NCI-H446 (cell line): ENCODE results near the gene ORAI2.

Experiments
- DNase-seq, 2 experiments: peaks; one replicate each; lab custom pipeline; 2025; lab: John Stamatoyannopoulos, UW

Gene ORAI2

GRCh38 chr7:102415685-102416225 is 17.6 kb upstream of the ORAI2 start:
- DNase-seq: no peak

- no peak for DNase-seq
Measured at GRCh38 chr7:102416406-102416805, 17.0 kb upstream of the ORAI2 start.

- DNase-seq: no peak
Measured at GRCh38 chr7:102417105-102417504, 16.3 kb upstream of the ORAI2 start.

DNA sequence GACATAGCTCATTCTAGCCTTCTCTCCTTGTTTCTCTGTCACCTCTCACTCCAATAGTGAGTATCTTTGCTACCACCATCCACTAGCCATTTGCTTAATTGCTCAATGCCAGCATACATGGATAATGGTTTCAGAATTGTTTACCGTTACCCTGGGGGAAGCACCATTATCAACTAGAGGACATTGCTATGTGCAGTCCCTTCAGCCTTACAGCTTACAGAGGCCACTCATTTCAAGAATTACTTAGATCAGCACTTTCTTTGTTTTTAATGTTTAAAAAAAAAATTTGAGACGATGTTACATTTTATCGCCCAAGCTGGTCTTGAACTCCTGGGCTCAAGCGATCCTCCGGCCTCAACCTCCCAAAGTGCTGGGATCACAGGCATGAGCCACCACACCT is 14.8 kb upstream of the ORAI2 start:
- DNase-seq: no peak

DNA sequence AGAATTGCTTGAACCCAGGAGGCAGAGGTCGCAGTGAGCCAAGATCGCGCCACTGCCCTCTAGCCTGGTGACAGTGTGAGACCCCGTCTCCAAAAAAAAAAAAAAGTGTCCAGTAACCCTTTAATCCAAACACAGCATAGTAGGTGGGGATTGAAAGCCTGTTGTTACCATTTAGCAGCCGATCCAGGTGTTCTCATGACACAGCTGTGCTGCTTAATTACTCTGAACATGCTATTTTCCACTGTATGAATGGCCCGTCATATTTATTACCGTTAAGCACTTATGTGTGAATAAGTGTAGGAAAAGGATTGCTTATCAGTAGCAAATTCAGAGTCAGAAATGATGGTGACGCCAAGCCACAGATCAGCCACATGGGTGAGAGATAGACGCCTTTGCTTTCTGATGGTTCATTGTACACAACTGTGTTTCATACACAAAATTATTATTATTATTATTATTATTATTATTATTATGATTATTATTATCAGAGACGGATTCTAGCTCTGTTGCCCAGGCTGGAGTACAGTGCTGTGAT is 11.6 kb upstream of the ORAI2 start:
- DNase-seq: no peak

- DNase-seq: no peak
Measured at GRCh38 chr7:102424129-102424551, 9.2 kb upstream of the ORAI2 start.

DNA sequence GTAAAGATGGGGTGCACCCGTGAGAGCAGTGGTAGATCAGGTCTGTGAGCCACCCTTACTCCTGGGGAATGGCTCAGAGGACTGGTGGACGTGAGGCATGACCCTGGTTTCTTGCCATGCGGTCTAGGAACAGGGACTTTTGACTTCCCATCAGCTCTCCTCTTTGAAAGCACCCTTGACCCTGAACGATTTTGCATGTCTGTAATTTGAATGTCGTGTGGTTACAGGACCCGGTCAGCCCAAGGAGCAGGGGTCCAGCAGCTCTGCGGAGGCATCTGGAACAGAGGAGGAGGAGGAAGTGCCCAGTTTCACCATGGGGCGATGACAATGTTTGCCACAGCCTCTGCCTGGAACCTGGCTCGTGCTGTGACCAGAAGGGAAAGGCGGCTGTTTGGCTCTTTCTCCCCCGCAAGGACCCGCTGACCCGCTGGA is 8.6 kb upstream of the ORAI2 start:
- DNase-seq: no peak

DNA sequence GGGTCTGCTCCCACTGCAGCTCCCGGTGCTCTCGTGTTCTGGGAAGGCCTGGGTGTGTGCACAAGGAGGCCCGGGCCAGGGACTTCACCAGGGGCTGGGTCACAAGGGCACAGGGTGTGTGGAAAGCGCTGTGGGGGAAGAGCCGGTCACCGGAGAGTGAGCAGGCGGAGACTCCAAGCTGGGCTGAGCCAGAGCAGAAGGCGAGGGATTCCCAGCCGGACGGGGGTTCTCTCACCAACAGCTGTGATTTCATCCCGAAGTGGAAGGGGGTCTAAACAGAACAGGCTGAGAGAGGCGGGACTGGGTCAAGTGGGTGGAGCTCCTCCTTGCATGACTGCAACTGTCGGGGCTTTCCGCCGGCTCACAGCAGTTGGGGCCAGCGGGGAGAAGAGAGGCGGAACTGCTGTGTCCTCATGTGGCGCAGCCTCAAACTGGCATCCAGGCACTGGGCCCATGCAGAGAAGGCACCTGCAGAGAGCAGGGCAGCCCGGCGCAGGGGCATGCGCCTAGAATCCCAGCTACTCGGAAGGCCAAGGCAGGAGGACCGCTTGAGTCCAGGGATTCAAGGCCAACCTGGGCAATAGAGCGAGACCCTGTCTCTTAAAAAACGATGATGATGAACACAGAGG is 7.6 kb upstream of the ORAI2 start:
- DNase-seq: no peak

GRCh38 chr7:102426268-102427018 is 6.9 kb upstream of the ORAI2 start:
- DNase-seq: no peak

- no peak for DNase-seq
Measured at GRCh38 chr7:102427019-102427405, 6.4 kb upstream of the ORAI2 start.

GRCh38 chr7:102429141-102429899 is 4.1 kb upstream of the ORAI2 start:
- DNase-seq: no peak

GRCh38 chr7:102431617-102432298 is 1.6 kb upstream of the ORAI2 start:
- peak in 1 of 2 experiments; percentile 28 for DNase-seq

DNA sequence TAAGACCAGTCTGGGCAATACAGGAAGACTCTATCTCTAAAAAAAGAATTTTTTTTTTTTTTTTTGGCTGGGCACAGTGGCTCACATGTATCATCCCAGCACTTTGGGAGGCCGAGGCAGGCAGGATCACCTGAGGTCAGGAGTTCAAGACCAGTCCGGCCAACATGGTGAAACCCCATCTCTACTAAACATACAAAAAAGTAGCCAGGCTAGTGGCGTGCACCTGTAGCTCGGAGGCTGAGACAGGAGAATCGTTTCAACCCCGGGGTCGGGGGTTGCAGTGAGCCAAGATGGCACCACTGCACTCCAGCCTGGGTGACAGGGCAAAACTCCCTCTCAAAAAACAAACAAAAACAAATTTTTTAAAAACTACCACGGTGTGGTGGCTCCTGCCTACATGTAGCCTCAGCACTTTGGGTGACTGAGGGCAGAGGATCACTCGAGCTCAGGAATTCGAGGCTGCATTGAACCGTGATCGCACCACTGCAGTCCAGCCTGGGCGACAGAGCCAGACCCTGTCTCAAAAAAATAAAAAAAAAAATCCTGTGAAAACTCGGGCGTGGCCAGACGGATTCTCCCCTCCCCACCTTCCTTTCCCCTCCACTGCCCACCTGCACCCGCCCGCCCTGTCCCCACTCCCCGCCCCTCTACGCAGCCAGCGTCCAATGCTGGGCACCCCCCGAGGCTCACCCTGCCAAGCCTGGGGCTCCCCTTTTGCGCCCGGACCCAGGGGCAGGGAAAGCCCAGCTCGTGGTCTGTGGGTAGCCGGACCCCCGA is 745 bp upstream of the ORAI2 start:
- DNase-seq: no peak

GRCh38 chr7:102434039-102434486 is 688 bp downstream of the ORAI2 start:
- DNase-seq: no peak

- no peak for DNase-seq
Measured at GRCh38 chr7:102436118-102436517, 2.7 kb downstream of the ORAI2 start.

DNA sequence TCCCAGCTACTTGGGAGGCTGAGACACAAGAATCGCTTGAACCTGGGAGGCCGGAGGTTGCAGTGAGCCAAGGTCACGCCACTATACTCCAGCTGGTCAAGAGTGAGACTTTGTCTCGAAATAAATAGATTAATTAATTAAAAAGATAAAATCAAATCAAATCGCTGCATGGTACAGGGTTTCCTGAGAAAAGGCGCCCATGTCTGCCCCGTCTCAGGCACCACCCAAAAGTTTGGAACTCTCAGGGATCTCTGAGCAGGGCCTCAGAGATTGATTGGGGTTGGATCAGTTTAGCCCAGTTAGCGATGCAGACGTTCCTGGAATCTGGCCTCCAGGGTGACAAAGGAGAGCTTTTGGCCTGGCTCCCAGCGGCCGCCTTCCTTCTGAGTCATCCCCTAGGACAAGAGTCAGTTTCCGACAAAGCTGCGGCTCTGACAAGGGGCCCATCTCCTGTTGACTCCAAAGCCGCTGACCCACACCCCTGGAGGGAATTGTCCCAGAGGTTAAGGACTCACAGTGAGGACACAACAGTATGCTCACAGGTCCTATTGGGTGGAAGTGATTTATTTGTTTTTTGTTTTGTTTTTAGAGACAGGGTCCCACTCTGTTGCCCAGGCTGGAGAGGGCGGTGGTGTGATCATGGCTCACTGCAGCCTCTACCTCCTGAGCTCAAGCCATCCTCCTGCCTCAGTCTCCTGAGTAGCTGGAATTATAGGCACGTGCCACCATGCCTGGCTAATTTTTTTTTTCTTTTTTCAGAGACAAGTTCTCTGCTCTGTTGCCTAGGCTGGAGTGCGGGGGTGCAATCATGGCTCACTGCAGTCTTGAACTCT is 6.8 kb downstream of the ORAI2 start:
- peak in 1 of 2 experiments; percentile 28 for DNase-seq

GRCh38 chr7:102444961-102445673 is 11.7 kb downstream of the ORAI2 start:
- no peak for DNase-seq

DNA sequence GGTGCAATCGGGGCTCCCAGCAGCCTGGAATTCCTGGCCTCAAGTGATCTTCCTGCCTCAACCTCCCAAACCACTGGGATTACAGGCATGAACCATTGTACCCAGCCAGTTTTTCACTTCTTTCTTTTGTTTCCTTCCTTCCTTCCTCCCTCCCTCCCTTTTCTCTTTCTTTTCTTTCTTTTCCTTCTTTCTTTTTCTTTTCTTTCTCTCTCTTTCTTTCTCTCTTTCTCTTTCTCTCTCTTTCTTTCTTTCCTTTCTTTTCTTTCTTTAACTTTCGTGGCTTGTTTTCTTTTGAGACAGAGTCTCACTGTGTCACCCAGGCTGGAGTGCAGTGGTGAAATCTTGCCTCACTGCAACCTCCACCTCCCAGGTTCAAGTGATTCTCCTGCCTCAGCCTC is 12.3 kb downstream of the ORAI2 start:
- DNase-seq: no peak

DNA sequence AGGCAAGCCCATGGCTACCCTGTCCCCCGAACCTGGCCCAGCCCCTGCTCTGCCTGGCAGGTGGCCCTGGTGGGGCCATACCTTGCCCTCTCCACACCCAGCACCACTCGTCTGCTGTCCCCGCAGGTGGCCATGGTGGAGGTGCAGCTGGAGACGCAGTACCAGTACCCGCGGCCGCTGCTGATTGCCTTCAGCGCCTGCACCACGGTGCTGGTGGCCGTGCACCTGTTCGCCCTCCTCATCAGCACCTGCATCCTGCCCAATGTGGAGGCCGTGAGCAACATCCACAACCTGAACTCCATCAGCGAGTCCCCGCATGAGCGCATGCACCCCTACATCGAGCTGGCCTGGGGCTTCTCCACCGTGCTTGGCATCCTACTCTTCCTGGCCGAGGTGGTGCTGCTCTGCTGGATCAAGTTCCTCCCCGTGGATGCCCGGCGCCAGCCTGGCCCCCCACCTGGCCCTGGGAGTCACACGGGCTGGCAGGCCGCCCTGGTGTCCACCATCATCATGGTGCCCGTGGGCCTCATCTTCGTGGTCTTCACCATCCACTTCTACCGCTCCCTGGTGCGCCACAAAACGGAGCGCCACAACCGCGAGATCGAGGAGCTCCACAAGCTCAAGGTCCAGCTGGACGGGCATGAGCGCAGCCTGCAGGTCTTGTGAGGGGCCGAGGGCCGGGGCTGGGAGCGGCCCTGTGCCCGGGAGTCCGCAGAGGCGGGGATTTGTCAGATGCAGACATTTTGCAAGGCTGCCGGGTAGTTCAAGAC is 13.2 kb downstream of the ORAI2 start:
- no peak for DNase-seq
